ENCODE measurements around the gene NBPF11. TPM values are rescaled to one million over a fixed set of nuclear protein-coding genes. Genes with fewer than 3 reads are reported as not detected.
A peak's percentile ranks its signal among the peaks of the same experiment; 100 is the strongest.
"Not testable (repeated sequence)": the region's sequence is repeated elsewhere in the genome, so short reads cannot be mapped to it uniquely, and the experiment has no call there.

The NBPF11 gene
- total RNA-seq, 2 experiments from 2014 or later: 7.4 to 9.6 TPM

DNA sequence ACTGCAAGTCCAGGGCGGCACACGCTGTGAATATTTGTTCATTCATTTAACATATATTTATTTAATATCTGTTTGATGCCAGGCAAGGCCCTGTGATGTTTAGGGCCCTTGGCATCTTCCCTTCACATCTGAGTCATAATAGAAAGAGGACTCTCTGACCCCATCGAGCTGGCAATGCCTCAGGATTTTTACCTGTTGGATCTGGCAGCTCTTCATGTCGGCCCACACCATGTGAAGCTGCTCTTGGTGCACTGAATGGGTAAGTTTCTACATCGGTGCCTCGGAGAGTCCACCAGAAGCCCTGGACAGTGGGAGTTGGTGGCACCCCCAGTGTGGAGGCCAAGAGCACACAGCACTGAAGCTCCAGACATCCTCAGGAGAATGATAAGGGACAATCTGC lies 8.9 kb downstream of the NBPF11 start:
- H3K27me3 Mint-ChIP-seq; H3K4me1 Mint-ChIP-seq; H3K27ac Mint-ChIP-seq; CTCF ChIA-PET; H3K36me3 Mint-ChIP-seq; ATAC-seq; DNase-seq; H3K4me3 Mint-ChIP-seq; H3K9me3 Mint-ChIP-seq (ENCODE audit: low read depth): not testable (repeated sequence)

GRCh38 chr1:148141936-148142335 lies 10.1 kb downstream of the NBPF11 start:
- CTCF ChIA-PET; H3K4me1 Mint-ChIP-seq; H3K4me3 Mint-ChIP-seq; ATAC-seq; H3K9me3 Mint-ChIP-seq (ENCODE audit: low read depth); DNase-seq; H3K36me3 Mint-ChIP-seq; H3K27ac Mint-ChIP-seq; H3K27me3 Mint-ChIP-seq: not testable (repeated sequence)

DNA sequence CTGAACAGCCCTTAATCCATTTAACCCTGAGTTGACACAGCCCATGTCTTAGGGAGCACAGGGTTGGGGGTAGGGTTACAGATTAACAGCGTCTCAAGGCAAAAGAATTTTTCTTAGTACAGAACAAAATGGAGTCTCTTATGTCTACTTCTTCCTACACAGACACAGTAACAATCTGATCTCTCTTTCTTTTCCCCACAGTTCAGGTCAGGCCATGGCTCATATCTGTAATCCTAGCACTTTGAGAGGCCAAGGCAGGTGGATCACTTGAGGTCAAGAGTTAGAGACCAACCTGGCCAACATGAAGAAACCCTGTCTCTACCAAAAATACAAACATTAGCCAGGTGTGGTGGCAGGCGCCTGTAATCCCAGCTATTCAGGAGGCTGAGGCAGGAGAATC lies 13.5 kb downstream of the NBPF11 start:
- ATAC-seq; H3K9me3 Mint-ChIP-seq (ENCODE audit: low read depth); H3K36me3 Mint-ChIP-seq; H3K27ac Mint-ChIP-seq; H3K4me1 Mint-ChIP-seq; DNase-seq; H3K27me3 Mint-ChIP-seq; H3K4me3 Mint-ChIP-seq; CTCF ChIA-PET: not testable (repeated sequence)

DNA sequence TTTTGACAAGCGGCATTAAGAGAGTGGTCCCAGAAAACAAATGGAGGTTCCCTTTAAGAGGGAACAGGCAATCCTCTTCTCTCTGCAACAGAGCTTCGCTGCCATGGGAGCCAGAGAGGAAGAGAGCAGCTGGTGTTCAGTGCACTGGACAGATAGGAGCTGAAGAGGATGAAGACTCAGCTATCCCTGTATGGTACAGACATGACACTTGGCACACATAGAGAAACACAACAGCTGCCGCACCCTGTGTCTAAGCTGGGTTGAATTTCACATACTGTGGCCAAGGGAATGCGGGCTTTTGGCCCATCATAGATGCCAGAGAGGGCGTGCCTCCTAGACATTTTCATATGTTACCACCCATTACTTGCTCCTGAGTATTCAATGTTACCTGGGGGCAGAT lies 29.7 kb downstream of the NBPF11 start:
- CTCF ChIA-PET; DNase-seq; H3K4me3 Mint-ChIP-seq; H3K27me3 Mint-ChIP-seq; H3K36me3 Mint-ChIP-seq; H3K27ac Mint-ChIP-seq; H3K4me1 Mint-ChIP-seq; ATAC-seq; H3K9me3 Mint-ChIP-seq (ENCODE audit: low read depth): not testable (repeated sequence)

GRCh38 chr1:148120395-148120794 lies 31.7 kb downstream of the NBPF11 start:
- H3K27ac Mint-ChIP-seq; H3K4me1 Mint-ChIP-seq; ATAC-seq; H3K9me3 Mint-ChIP-seq (ENCODE audit: low read depth); DNase-seq; H3K27me3 Mint-ChIP-seq; H3K36me3 Mint-ChIP-seq; H3K4me3 Mint-ChIP-seq; CTCF ChIA-PET: not testable (repeated sequence)

DNA sequence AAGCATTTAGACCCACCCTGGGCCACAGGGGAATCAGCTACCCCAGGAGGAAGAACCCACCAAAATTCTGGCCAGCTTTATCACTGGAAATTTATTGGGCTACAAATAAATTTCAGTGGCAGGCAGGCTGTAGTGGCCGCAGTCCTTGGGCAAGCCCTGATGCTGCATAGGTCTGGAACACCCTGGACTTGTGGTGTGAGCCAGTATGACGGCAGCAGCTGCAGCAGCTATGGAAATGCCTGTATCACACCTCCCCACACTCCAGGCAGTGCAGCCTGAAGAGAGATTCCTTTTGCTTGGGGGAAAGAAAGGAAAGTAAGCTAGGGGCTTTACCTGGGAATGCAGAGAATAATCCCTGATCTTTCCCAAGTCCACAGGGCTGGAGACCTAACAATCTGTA lies 56.3 kb downstream of the NBPF11 start:
- peaks cover 18% of the 10 kb centered on the region for H3K27me3 Mint-ChIP-seq
- H3K9me3 Mint-ChIP-seq (ENCODE audit: low read depth); H3K27ac Mint-ChIP-seq; CTCF ChIA-PET; H3K4me3 Mint-ChIP-seq; H3K4me1 Mint-ChIP-seq; ATAC-seq; DNase-seq; H3K36me3 Mint-ChIP-seq: not testable (repeated sequence)

DNA sequence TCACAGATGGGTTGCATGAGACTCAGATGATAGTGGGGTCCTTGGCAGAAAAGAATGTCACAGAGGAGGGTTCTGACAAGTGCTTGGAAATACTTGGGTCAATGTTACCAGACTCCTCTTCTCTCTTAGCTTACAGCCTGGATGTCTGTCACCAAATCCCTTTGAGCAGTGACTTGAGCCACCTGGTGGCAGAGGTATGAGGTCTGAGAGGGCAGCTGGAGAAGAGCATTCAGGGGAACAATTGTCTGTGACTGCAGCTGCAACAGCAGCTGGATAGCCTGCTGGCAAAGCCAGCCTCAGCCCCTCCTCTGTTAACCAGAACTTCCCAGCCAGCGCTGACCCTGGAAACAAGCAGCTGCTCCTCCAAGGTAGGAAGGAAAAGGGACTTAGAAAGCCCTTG lies 65.9 kb downstream of the NBPF11 start:
- DNase-seq; H3K36me3 Mint-ChIP-seq; H3K4me1 Mint-ChIP-seq; H3K4me3 Mint-ChIP-seq; CTCF ChIA-PET; H3K9me3 Mint-ChIP-seq (ENCODE audit: low read depth); H3K27me3 Mint-ChIP-seq; H3K27ac Mint-ChIP-seq; ATAC-seq: not testable (repeated sequence)

DNA sequence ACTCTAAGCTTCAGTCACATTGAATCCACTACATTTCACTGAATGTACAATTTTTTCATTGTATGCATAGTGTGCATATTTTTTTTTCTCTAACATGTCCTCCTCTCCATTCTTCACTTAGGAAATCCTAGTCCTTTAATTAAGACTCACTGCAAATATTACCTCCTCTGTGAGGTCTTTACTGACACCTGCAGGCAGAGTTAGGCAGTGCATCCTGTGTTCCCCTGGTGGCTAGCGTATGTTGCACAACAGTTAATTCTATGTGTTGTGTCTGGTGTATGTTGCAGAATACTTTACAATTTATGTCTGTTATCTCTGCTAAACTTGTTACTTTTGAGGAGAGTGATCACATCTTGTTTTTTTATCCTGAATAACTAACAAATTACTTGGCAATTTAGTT lies 70.9 kb downstream of the NBPF11 start:
- H3K4me3 Mint-ChIP-seq; H3K27ac Mint-ChIP-seq; DNase-seq; H3K9me3 Mint-ChIP-seq (ENCODE audit: low read depth); H3K4me1 Mint-ChIP-seq; CTCF ChIA-PET; H3K36me3 Mint-ChIP-seq; H3K27me3 Mint-ChIP-seq: not testable (repeated sequence)
- ATAC-seq: peak; percentile 45

DNA sequence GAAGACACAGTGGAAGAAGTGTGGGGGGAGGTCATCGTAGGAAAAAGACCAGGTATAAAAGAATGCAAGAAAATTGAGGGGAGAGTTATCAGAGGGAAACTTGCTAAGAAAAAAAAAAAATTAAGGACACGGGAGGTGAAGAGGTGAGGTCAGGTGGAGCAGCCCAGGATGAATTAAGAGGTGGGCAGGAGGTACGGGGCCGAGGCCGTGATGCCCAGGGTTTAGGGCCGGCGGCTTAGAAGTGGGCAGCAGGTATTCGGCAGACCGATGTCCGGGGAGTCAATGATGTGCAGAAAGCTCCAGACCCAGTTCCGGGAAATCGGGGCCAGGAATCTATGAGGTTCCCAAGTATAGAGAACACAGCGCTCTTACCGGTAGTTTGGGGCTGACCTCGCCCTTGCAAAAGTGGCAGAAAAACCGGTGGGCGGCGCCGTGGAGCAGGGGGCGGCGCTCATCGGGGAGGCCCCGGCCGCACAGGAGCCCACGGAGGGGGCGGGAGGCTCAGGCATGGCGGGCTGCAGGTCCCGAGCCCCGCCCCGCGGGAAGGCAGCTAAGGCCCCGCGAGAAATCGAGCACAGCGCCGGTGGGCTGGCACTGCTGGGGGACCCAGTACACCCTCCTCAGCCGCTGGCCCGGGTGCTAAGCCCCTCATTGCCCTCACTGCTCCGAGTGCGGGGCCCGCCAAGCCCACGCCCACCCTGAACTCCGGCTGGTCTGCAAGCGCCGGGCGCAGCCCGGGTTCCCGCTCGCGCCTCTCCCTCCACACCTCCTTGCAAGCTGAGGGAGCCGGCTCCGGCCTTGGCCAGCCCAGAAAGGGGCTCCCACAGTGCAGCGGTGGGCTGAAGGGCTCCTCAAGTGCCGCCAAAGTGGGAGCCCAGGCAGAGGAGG lies 73.2 kb downstream of the NBPF11 start:
- H3K27ac Mint-ChIP-seq; H3K4me1 Mint-ChIP-seq; H3K27me3 Mint-ChIP-seq; DNase-seq; H3K36me3 Mint-ChIP-seq; H3K9me3 Mint-ChIP-seq (ENCODE audit: low read depth); CTCF ChIA-PET; H3K4me3 Mint-ChIP-seq: not testable (repeated sequence)
- peak; percentile 79 for ATAC-seq

DNA sequence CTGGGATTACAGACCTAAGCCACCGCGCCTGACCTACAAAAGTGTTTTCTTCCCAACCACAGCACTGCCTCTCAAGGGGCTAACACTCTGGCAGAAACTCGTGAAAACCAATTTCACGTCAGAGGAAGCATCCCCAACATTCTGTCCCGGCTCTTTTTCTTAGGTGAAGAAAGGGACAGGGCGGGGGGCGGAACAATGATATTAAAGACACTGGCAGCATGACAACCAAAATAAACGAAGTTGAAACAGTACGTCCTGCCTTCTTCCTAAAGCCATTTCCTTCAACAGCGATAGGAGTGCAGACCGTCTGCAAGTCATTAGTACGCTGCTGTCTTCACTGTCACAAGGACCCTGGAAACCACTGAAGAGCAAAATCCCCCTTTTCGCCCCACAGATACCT lies 74.0 kb downstream of the NBPF11 start:
- H3K9me3 Mint-ChIP-seq (ENCODE audit: low read depth); CTCF ChIA-PET; H3K4me1 Mint-ChIP-seq; H3K27me3 Mint-ChIP-seq; H3K27ac Mint-ChIP-seq; H3K4me3 Mint-ChIP-seq; DNase-seq; H3K36me3 Mint-ChIP-seq: not testable (repeated sequence)
- peak; percentile 42 for ATAC-seq

- DNase-seq; CTCF ChIA-PET; ATAC-seq; H3K36me3 Mint-ChIP-seq; H3K27ac Mint-ChIP-seq; H3K4me3 Mint-ChIP-seq; H3K27me3 Mint-ChIP-seq; H3K4me1 Mint-ChIP-seq; H3K9me3 Mint-ChIP-seq (ENCODE audit: low read depth): not testable (repeated sequence)
Observed at GRCh38 chr1:148077458-148077857, 74.6 kb downstream of the NBPF11 start.

DNA sequence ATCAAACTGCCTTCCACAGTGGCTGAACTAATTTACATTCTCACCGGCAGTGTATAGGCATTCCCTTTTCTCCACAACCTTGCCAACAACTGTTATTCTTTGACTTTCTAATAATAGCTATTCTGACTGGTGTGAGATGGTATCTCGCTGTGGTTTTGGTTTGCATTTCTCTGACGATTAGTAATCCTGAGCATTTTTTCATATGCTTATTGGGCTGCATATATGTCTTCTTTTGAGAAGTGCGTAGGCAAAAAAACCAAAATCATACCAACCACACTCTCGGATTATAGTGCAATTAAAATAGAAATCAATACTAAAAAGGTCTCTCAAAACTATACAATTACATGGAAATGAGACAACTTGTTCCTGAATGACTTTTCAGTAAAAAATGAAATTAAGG lies 78.7 kb downstream of the NBPF11 start:
- CTCF ChIA-PET; H3K27ac Mint-ChIP-seq; H3K4me1 Mint-ChIP-seq; DNase-seq; H3K27me3 Mint-ChIP-seq; H3K9me3 Mint-ChIP-seq (ENCODE audit: low read depth); H3K36me3 Mint-ChIP-seq; H3K4me3 Mint-ChIP-seq: not testable (repeated sequence)
- peak; percentile 43 for ATAC-seq

GRCh38 chr1:148068606-148069005 lies 83.5 kb downstream of the NBPF11 start:
- CTCF ChIA-PET; H3K9me3 Mint-ChIP-seq (ENCODE audit: low read depth); ATAC-seq: not testable (repeated sequence)

DNA sequence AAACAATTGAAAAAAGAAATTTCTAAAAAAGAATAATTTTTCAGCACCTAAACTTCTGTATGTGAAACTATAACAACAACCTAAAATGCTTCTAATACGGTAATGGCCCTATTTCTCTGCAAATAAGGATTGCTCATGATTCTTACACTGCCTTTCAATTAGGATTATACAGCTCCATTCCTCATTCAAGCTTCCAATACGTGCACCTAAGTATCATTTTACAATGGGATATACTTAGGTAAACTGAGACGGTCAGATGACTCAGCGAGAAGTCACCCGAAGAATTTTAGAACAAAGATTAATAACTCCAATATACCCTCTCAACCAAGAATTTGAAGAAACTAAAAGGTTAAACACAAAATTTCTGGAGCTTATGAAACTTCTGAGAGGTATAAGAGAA lies 83.9 kb downstream of the NBPF11 start:
- CTCF ChIA-PET, H3K27ac Mint-ChIP-seq: not testable (repeated sequence)

More at GRCh38 chr1:148068606-148069005, 83.5 kb downstream of the NBPF11 start:
- not testable (repeated sequence) for H3K4me1 Mint-ChIP-seq, DNase-seq, H3K27me3 Mint-ChIP-seq, H3K27ac Mint-ChIP-seq, H3K4me3 Mint-ChIP-seq, H3K36me3 Mint-ChIP-seq

More for the DNA sequence above, 83.9 kb downstream of the NBPF11 start:
- not testable (repeated sequence) for H3K4me3 Mint-ChIP-seq; H3K36me3 Mint-ChIP-seq; ATAC-seq; H3K9me3 Mint-ChIP-seq (ENCODE audit: low read depth); H3K27me3 Mint-ChIP-seq; H3K4me1 Mint-ChIP-seq; DNase-seq

All from activated CD8-positive, alpha-beta memory T cell treated with anti-CD3 and anti-CD28 coated beads, Interleukin-2, amount 10 ng/mL, durations not matched to agents 7 days and 5 days (primary cell).